Esophagus squamous epithelium (tissue), 5 donors: ENCODE measurements around the gene CFL1. TPM values are rescaled to one million over a fixed set of nuclear protein-coding genes. Genes with fewer than 3 reads are reported as not detected.

Source experiments
- DNase-seq: peaks from one replicate; lab custom pipeline; 2025; lab: John Stamatoyannopoulos, UW
- H3K27ac ChIP-seq, 4 donors: fragments of 200-600 bp; sonication (generic); one replicate each; pipeline ENCODE4 v1.5.1; 2016 to 2019; ENCODE audit warnings: mild to moderate bottlenecking in 1 of 4
- H3K27me3 ChIP-seq, 4 donors: fragments of 200-600 bp; sonication (generic); 1 replicate in 3 of 4; 2 replicates in 1 of 4; pipeline versions ENCODE4 v1.5.1 to v1.6.0; 2017 to 2021; ENCODE audit warnings: antibody characterized with exemption in 1 of 4
- H3K36me3 ChIP-seq, 3 donors: fragments of 200-600 bp; sonication (generic); one replicate each; pipeline ENCODE4 v1.5.1; 2016 to 2019
- H3K4me1 ChIP-seq, 3 donors: fragments of 200-600 bp; sonication (generic); one replicate each; pipeline ENCODE4 v1.5.1; 2017 to 2019
- H3K4me3 ChIP-seq, 4 donors: fragments of 200-600 bp; sonication (generic); 1 replicate in 3 of 4; 2 replicates in 1 of 4; pipeline ENCODE4 v1.5.1; 2016 to 2019; ENCODE audit warnings: mild to moderate bottlenecking in 2 of 4, moderate library complexity in 1 of 4
- H3K9me3 ChIP-seq, 3 donors: fragments of 200-600 bp; sonication (generic); one replicate each; pipeline ENCODE4 v1.5.1; 2016 to 2019
- CTCF ChIP-seq, 6 experiments: fragments of 450-650 bp in 4 of 6; fragments of 200-600 bp in 2 of 6; sonication (generic) in 2 of 6; IDR thresholded peaks; one replicate each; pipeline ENCODE4 v1.5.1; 2016 to 2019; ENCODE audit warnings: antibody characterized with exemption in 6 of 6, mild to moderate bottlenecking in 4 of 6, moderate library complexity in 4 of 6
- POLR2A ChIP-seq, 4 donors: fragments of 450-650 bp; IDR thresholded peaks; one replicate each; pipeline ENCODE4 v1.6.1; 2017; ENCODE audit warnings: antibody characterized with exemption in 4 of 4, mild to moderate bottlenecking in 4 of 4, moderate library complexity in 3 of 4
- WGBS, 2 donors: methylation state at CpG; one replicate each; pipeline ENCODE4 v1.1.5; 2018; 5-methylcytosine and 5-hydroxymethylcytosine counted together
- intact Hi-C: fragments of 100-400 bp; cut with DNase I; formaldehyde crosslinking; loops from one replicate; pipeline ENCODE4 v1.15.0; 2022
- total RNA-seq, 4 donors: library from RNA; depleted of rRNA; stranded (reverse); fragments of >200 nt; gene quantifications; one replicate each; pipeline ENCODE4 v1.1.0, GENCODE V29; 2016
- donor health status: DM: yes; HTN: yes; CAD: no.

CFL1 gene
- total RNA-seq, 4 donors from 2014 or later, result 453 to 833 (median 750) TPM

DNA sequence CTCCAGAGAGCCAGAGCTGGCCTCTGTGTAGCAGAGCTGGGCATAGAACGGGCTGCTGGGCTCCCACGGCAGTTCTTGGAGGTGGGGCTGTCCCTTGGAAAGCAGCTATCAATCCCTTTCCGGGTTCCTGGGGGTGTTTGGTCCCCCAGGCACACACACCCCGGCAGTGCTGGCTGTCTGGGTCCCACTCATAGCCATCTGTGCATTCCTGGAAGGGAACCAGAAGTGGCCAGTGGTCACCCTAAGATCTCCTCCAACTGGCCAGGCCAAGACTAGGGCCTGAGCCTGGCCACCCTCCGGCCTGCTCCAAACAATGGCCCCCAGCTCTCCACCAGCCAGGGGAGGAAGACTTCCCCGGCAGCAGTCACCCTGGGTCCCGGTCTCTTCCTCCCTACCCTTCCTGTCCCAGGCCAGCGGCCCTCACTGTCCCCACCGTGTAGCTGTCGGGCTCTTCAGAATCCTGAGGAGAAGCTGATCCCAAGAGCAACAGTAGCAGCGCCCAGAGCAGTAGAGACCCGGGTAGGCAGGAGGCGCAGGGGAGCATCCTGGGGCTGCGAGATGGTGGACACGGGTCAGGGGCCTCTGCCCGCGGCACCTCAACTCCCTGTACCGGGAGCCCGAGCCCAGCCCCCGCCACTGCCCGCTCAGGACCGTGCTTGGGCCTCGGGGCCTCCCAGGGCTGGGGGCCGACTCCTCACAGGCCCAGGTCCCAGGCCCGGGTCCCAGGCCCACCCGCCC is 14.0 kb upstream of the CFL1 start:
- no peak for TF ChIP-seq CTCF (IDR thresholded peaks at IDR 0.05)
- TF ChIP-seq POLR2A (IDR thresholded peaks at IDR 0.05), result no peak
- no peak for DNase-seq
- no peaks in the 10 kb centered on the region for H3K9me3 ChIP-seq
- 20 to 76% methylated on average over 2 to 5 of the region's 26 CpGs for WGBS, 2 donors
- H3K36me3 ChIP-seq, result peaks cover 0 to 14% (median 0%) of the 10 kb centered on the region in 3 donors
- H3K27me3 ChIP-seq, result no peaks in the 10 kb centered on the region
- peak overlapping the region; percentile 35 to 73 (median 61) for H3K4me3 ChIP-seq
- peak overlapping the region; percentile 81 to 95 (median 87) for H3K27ac ChIP-seq
- H3K4me1 ChIP-seq, result peaks cover 16 to 51% (median 18%) of the 10 kb centered on the region in 3 donors
- intact Hi-C loops, result no loop called here

DNA sequence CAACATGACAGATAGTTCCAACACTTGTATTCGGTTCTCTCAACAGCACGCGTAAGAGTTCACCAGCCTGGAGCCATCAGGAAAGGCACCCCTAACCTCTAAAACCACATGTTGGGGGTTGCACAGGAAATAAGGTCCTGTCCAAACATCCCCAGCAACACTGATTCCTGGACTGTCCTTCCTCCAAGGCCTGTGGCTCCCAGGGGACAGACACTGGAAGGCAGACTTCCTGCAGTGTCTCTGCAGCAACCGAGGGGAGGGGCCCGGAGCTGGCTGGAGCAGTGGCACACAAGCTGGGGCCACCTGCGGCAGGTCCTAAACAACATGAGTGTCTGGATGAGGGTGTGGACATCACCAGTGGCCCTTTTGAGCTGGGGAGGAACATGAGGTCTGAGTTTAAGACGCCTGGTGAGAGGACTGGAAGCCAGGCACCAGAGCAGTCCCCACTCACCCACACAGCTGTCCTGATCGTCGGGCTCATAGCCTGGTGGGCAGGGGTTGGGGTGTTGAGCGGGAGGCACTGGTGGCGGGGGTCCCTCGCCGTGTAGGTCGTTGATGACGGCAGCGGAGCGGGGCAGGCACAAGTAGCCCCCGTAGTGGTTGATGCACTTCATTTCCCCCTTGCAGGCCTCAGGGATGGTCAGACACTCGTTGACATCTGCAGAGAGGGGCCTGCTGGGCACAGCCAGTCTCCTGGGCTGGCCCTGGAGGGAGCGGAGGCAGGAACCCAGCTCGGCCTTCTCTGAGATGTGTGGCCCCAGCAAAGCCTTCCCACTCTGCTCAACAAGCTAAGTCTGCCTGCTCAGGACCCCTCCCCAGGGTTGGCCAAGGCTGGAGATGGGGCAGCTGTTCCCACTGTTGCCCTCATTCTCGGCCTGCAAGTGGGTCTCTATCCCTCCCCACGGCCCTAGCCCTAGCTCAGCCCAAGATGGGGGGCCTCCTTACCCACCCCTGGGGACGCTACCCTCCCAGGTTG is 13.0 kb upstream of the CFL1 start:
- no peak for DNase-seq
- peaks cover 16 to 51% (median 18%) of the 10 kb centered on the region in 3 donors for H3K4me1 ChIP-seq
- peaks cover under 1 to 24% (median under 1%) of the 10 kb centered on the region in 3 donors for H3K36me3 ChIP-seq
- H3K27me3 ChIP-seq, result no peaks in the 10 kb centered on the region
- peak overlapping the region; percentile 81 to 95 (median 87) for H3K27ac ChIP-seq
- H3K9me3 ChIP-seq, result no peaks in the 10 kb centered on the region
- WGBS, 2 donors, result 60% methylated on average over 3 to 17 of the region's 24 CpGs
- intact Hi-C loops, result no loop called here
- peak overlapping the region in 3 of 4 donors; percentile 59 to 73 (median 63) for H3K4me3 ChIP-seq
- TF ChIP-seq POLR2A (IDR thresholded peaks at IDR 0.05), result no peak
- no peak for TF ChIP-seq CTCF (IDR thresholded peaks at IDR 0.05)

- DNase-seq, result no peak
- H3K36me3 ChIP-seq, result peaks cover 7 to 31% (median 7%) of the 10 kb centered on the region in 3 donors
Measured at GRCh38 chr11:65870307-65870658, 12.3 kb upstream of the CFL1 start.

DNA sequence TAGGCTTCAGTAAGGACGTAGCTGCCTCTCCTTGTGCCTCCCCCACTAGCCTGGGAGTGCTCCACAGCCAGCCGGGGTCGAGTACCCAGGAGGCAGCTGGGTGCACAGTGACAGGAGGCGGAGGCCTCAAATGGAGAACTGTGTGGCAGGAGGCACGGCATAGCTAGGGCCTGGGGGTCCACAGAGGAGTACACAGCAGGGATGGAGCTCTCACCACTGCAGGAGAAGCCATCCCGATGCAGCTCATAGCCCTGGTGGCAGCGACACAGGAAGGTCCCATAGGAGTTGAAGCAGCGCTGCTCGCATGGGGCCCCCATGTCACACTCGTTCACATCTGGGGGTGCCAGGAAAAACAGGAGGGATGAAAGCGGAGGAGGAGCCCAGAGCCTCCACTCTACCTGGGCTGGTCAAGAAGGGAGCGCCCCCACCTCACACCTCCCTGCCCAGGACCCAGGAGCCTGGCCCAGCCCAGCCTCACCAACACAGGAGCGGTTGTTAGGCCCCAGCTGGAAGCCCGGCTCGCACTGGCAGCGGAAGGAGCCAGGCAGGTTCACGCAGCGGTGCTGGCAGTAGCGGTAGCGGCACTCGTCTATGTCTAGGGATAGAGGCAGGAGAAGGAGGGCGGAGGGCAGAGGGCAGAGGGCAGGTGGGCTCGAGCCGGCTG is 11.8 kb upstream of the CFL1 start:
- DNase-seq, result no peak
- peaks cover 16 to 51% (median 18%) of the 10 kb centered on the region in 3 donors for H3K4me1 ChIP-seq
- no peak overlapping the region for H3K4me3 ChIP-seq
- WGBS, 2 donors, result 63 to 72% methylated on average over 9 to 12 of the region's 24 CpGs
- H3K27ac ChIP-seq, result peak overlapping the region in 1 of 4 donors; percentile 95
- intact Hi-C loops, result no loop called here
- TF ChIP-seq POLR2A (IDR thresholded peaks at IDR 0.05), result no peak
- TF ChIP-seq CTCF (IDR thresholded peaks at IDR 0.05), result no peak
- no peaks in the 10 kb centered on the region for H3K27me3 ChIP-seq
- H3K9me3 ChIP-seq, result no peaks in the 10 kb centered on the region
- H3K36me3 ChIP-seq, result peaks cover 12 to 36% (median 12%) of the 10 kb centered on the region in 3 donors

More at GRCh38 chr11:65870307-65870658, 12.3 kb upstream of the CFL1 start:
- no peaks in the 10 kb centered on the region for H3K27me3 ChIP-seq
- TF ChIP-seq POLR2A (IDR thresholded peaks at IDR 0.05) (no peak), CTCF (IDR thresholded peaks at IDR 0.05) (no peak)
- H3K4me3 ChIP-seq, result no peak overlapping the region
- H3K27ac ChIP-seq, result peak overlapping the region in 2 of 4 donors; percentile 92 to 95
- peaks cover 16 to 51% (median 18%) of the 10 kb centered on the region in 3 donors for H3K4me1 ChIP-seq
- WGBS, 2 donors, result 71 to 100% methylated on average over 1 to 8 of the region's 11 CpGs
- intact Hi-C loops, result no loop called here
- no peaks in the 10 kb centered on the region for H3K9me3 ChIP-seq
